GM19455 (cell line): ENCODE results near the gene DNM1L.
A peak's percentile ranks its signal among the peaks of the same experiment; 100 is the strongest.
"Not testable (repeated sequence)": the region's sequence is repeated elsewhere in the genome, so short reads cannot be mapped to it uniquely, and the experiment has no call there.

Experiments
- ATAC-seq: cut with Tn5 transposase; IDR thresholded peaks from one replicate; pipeline ENCODE4 v1.9.1; 2021; ENCODE audit not compliant: unreplicated experiment

Gene DNM1L

DNA sequence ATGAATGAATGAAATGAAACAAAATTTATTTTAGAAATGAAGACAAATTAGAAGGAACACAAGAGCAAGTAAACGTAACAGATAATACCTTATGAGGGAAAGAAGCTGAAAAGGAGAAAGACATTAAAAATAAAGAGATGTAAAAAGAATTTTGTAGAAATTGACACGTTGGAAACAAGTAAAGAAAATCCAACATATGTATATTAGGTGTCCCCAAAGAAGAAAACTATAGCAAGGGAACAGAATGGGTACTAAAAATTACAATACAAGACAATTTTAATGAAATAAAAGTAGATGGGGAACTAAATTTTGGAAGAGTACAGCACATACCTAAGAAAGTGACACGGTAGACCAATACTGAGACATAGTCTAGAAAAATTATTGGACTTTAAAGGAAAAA lies 16.7 kb downstream of the DNM1L start:
- no peak for ATAC-seq

DNA sequence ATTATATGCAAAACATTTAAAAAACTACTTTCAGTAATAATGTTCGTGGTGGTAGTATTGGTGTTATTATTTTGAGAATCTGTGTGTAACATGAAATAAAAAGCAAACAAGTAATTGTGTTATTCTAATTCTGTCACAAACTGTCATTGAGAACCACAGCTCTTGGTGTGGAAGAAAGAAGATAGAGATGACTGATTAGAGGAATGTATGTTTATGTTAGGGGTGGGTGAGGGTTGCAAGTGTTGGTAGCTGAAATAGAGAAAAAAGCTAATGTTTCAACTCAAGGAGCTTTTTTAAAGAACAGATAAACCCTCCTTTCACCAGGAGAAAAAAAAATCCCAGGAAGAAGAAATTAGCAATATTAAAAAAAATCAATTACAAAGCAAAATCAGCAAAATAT lies 18.3 kb downstream of the DNM1L start:
- no peak for ATAC-seq

DNA sequence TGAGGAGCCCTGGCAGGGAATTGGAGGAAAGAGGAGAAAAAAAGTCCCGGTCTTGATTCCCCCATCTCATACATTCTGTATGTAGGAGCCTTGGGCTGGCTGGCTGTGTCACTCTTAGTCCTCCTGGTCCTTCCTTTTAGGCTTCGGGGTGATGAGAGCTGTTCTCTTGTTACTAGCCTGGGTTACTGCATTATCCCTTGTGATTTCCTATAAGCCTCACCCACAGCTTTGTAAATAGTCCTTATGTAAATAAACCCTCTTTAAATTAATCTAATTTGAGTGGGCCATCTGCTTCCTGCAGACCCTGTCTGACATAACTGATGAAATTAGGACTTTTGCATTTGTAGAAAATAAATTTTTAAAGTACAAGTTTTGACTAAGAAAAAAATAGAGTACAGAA lies 19.2 kb downstream of the DNM1L start:
- no peak for ATAC-seq

DNA sequence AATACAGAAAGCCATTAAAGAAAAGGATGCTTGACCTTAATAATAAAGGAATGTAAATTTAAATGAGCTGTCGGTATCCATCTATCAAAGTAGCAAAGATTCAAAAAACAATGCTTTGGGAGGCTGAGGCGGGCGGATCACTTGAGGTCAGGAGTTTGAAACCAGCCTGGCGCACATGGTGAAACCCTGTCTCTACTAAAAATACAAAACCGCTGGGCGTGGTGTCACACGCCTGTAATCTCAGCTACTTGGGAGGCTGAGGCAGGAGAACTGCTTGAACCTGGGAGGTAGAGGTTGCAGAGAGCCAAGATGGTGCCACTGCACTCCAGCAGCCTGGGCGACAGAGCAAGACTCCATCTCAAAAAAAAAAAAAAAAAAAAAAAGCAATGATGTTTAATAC lies 20.3 kb downstream of the DNM1L start:
- not testable (repeated sequence) for ATAC-seq

DNA sequence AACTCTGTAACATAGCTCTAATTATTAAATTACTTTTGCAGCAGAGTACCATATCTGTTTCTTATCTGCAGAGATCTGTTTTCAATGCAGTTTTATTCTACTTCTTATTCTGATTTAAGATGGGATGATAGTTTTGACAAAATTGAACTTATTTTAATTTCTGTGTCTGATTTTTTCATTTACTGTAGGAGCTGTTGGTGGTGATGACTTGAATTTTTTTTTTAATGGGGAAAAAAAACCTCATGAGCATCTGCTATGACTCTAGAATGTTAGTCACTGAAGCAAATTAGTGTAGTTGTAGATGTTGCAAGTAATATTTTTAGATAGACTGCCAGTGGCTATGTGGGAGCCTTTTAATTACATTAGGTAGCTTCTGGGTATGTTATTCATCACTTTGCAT lies 23.4 kb downstream of the DNM1L start:
- no peak for ATAC-seq

DNA sequence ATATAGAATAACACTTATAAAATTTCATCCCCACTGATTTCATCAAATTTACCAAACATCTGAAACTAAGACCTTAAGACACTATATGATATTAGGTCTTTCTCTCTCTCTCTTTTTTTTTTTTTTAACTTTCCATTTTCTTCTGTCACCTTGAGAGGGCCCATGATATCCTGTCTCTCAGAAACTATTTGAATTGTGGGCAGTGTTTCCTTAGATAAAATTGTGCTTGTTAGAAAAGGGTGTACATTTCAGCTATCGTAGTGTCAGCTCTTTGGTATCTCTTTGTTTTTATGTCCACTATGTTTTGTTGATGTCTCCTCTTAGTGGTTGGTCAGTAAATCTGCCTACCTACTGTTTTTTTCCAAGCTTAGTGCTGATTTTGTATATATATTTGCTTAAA lies 23.8 kb downstream of the DNM1L start:
- ATAC-seq = no peak

DNA sequence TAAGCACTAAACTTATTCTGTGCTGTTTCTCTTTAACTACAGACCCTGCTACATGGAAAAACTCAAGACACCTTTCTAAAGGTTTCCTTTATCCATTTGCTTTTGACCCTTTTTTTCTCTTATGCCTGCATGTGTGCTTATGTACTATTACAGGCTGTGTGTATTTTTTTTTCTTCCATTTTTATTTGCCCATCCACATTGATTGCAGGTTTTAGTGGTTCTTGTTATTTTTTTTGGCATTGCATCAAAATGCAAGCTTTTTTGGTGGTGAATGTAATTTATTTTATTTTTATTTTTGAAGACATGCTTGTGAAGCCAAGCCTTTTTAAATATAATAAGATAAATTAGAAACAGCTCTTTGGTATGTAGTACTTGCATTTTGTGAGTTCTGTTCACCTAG lies 26.7 kb downstream of the DNM1L start:
- no peak for ATAC-seq

DNA sequence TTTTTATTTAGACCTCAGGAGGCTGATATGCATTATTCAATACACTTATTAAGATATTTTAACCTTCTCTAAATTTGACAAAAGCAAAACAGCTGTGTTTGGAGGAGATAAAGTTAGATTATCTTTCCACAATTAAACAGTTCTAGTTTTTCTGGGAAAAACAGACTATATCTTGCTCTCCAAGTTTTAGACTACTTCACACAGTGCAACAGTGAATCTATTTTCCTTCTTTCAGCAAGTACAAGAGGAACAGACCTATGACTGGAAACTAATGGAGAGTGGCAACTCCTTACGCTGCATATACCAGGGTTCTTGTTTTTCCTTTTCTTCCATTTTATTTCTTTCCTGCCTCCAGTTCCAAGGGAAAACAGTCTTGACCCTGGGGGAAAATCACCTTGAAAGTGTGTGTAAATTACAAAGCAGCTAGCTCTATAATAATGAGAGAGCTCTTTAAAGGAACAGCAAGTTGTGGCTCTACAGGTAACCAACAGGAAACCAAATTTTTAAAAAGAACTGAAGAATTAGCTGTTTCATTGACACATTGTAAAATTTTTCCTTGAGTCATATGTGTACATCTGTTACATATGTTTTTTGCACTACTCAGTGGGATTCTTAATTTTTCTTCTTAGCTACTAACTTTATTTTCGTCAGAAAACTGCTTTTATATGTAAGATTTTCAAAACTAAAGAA lies 27.4 kb downstream of the DNM1L start:
- no peak for ATAC-seq

DNA sequence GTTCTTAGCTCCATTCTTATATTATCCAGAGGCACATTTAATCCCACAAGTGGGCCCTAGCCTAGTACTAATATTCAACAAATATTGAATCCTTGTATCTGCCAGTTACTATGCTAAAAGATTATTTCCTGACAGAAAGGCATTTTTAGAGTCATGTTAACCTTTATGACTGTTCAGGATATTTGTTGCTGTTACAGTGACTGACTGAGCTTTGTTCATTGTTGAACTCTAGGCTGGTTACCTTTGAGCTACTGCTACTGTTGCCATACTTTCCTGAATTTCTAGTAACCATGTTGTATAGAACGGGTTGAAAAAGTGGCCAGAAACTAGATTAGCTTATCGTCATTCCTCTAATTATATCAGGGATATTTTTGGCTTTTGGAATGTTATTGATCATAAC lies 29.8 kb downstream of the DNM1L start:
- ATAC-seq = no peak

DNA sequence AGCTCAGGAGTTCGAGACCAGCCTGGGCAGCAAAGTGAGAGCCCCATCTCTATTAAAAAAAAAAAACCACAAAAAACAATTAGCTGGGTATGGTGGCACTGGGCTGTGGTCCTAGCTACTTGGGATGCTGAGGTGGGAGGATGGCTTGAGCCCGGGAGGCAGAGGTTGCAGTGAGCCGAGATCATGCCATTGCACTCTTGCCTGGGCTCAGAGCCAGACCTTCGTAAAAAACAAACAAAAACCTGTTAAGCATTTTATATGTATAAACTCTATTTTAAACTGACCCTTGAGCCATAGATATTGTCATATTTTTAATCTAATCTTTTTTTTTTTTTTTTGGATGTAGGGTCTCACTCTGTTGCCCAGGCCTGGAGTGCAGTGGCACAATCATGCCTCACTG lies 35.7 kb downstream of the DNM1L start:
- no peak for ATAC-seq

DNA sequence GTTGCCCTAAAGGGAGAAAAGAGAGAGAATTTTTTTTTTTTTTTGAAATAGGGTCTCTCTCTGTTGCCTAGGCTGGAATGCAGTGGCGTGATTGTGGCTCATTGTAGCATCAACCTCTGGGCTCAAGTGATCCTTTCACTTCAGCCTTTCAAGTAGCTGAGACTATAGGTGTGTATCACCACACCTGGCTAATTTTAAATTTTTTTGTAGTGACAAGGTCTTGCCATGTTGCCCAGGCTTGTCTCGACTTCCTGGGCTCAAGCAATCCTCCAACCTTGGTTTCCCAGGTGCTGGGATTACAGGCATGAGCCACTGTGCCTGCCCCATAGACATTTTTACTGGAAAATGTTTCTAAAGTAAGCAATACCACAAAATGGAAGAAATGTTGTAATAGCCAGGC lies 39.8 kb downstream of the DNM1L start:
- ATAC-seq = no peak

DNA sequence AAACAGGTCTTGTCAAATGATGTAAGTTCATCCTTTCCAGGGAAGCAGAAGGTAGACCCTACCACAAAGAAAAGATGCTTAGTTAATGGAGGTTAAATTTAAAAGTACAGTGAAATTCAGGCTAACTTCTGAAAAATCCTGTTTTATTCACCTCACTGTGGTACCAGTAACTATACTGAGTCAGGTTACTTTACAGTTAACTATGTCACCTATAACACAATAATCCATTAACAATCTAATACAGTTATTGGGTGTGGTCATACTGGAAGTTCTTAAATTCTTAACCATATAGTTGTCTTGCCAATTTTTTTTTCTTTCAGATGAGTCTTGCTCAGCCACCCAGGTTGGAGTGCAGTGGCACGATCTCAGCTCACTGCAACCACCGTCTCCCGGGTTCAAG lies 46.2 kb downstream of the DNM1L start:
- ATAC-seq = not testable (repeated sequence)

DNA sequence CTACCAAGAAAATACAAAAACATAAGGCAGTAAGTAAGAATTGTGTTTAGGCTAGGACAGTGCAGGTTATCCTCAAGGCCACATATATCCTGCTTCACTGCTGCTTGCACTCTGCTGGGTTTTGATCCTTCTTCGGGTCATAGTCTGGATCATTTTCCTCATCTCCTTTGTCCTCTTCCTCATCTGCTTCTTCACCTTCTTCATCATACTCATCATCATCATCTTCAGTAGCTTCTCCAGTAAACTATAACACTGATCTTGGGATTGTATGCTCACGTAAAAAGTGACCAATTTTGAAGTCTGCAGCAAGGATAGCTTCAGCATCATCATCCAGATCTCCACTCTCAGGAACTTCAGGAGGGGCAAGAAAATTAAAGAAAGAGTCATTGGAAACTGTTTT lies 47.2 kb downstream of the DNM1L start:
- no peak for ATAC-seq

DNA sequence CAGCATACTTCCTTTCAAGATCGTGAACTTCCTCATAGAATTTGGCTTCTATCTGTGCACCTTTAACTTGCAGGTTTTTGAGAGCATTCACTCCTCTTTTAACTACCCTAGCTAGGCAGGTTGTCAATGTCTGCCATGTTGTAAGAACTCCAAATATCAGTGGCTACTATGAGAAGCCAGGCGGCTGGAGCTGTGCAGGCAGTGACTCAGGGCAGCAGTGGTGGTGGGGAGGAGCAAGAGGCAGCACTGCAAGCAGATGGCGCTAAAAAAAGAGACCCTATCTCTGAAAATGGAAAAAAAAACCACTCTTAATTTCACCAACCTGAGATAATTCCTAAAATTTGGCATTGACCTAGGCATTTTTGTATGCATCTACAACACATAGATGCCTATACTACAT lies 48.1 kb downstream of the DNM1L start:
- no peak for ATAC-seq

DNA sequence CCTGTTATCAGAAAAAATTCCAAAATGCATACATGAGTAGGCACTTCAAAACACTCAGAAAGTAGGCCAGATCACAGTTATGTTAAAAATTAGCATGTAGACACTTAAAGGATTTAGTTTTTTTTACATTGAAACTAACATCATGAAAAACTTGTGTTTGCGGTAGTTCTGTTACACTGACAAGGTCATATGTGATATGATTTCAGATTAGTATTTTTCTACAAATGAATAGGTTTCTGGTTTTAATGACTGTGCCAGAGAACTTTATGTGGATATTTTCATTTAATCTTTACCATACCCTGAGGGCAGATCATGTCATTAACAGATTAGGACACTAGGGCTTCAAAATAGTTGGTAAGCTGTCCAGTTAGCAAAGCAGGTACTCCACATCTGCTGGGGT lies 55.9 kb downstream of the DNM1L start:
- ATAC-seq = no peak

DNA sequence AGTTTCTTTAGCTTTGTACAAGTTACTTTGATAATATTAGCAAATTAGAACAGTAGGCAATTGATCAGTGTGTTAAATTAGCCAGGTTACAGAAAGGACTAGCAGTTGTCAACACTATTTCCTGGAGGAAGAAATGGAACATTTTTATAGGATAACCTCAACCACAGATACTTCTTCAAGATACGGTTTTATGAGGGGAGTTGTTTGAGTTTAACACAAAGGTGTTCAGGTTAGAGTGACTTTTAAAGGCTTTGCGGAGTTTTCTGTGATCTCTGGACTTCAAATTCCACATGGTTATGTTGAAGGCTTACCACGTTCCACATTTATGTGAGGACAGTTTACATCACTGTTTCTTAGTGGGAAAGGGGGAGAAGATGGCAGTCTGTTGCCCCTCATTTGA lies 57.3 kb downstream of the DNM1L start:
- ATAC-seq = no peak

DNA sequence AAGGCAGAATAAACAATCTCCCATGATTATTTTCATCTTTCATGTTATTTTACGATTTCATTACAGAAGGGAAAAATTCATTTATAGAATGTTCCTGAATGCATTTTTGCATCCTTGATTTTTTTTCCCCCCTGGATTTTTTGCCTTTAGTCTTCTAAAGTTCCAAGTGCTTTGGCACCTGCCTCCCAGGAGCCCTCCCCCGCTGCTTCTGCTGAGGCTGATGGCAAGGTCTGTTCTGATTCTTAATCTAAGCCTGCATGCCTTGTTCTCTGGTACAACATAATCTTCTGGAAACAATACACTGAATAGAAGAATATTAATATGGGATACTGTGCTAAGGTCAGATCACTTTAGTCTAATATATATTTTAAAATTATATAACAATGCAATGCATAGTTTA lies 58.6 kb downstream of the DNM1L start:
- ATAC-seq = no peak

DNA sequence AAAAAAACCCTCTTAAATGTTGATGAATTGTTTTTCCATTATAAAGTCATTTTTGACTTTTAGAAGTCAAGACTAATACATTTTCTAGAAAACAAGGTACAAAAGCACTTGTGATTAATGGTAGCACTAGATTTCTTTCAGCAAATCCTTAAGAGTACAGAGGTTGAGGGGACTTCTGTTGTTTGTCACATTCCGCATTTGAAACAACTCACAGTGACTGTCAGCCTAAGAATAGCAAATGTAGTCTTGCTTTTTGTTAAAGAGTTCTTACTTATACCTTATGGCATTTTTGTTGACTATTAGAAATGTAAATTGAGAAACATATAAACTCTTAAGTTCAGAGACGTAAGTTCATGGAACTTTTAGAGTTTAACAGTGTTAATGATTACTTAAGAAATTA lies 60.2 kb downstream of the DNM1L start:
- no peak for ATAC-seq

DNA sequence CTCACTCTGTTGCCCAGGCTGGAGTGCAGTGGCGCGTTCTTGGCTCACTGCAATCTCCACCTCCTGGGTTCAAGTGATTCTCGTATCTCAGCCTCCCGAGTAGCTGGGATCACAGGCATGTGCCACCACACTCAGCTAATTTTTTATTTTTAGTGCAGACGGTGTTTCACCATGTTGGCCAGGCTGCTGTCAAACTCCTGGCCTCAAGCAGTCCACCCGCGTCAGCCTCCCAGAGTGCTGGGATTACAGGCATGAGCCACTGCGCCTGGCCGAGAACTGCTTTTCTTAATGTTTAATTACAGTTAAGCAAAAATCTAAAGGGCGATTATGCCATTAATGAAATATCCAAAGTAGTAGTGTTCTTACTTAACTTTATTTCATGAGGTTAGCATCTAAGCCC lies 63.0 kb downstream of the DNM1L start:
- ATAC-seq = no peak

DNA sequence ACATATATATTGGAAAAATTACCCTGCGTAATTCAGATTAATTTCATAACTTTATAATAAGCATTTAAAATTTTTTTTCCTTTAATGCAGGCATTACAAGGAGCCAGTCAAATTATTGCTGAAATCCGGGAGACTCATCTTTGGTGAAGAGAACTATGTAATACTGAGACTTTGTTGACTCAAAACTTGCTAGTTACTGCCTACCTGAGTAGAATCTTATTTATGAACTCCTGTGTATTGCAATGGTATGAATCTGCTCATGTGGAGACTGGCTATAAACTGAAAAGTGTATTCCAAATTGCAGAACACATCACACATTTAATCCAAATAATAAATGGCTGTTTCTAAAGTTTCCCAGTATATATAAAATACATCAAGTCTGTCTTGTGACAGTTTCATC lies 64.2 kb downstream of the DNM1L start:
- no peak for ATAC-seq

DNA sequence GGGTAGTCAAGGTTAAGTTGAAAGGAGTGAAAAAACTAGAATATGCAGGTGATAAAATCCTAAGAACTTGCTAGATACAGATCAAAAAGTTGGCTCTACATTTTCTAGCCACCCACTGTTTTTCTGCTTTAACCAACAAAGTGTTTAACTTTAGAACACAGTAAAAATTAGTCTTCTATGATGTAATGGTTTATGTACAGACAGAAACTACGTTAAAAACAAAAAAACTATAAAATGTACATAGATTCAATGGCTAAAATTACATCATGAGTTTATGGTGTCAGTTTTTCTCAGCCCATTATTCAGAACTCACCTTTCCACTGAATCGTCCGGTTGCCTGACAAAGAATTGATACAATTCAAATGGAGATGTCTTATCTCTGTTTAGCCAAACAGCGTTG lies 74.5 kb downstream of the DNM1L start:
- ATAC-seq = no peak

DNA sequence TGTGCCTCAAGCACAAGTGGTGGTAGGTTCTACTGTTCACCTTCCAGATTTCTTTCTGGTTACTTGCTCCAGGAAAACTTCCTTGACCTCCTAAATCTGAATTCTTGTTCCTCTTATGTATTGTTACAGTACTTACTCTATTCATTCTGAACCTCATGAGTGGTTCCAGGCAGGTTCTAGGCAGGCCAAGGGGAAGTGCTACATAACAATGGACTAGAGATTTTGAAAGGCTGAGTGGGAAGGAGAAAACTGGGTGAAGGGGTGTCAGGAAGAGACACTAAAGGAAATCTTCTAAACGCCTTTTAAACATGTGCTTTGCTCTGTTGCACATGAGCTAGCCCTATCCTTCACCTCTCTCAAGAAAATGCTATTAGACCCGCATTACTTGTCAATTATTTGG lies 75.0 kb downstream of the DNM1L start:
- ATAC-seq = no peak

DNA sequence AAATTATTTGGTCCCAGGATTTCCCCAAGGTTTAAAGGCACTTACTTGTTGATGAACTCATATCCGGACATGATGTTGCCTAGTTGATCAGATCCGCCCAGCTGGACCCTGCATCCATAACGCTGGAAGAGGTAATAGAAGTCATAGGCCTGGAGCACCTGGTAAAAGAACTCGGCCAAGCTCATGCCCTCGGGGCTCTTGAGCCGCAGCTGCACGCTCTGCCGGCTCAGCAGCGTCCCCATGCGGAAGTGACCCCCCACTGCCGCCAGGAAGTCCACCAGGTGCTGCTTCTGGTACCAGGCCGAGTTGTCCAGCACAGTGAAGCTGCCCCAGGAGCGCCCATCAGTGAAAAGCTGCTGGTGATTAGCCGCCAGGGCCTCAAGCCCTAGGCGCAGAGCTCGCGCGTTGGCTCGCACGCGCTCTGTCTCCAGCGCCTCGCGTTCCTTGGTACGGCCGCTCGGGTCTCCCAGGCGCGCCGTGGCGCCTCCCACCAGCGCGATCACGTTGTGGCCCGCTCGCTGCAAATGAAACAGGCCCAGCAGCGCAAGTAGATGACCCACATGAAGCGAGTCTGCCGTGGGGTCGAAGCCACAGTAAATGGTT lies 76.1 kb downstream of the DNM1L start:
- peak; percentile 71 for ATAC-seq
